IMR-90 (cell line): ENCODE results near the gene B3GAT1. TPM values are rescaled to one million over a fixed set of nuclear protein-coding genes. Genes with fewer than 3 reads are reported as not detected.
A peak's percentile ranks its signal among the peaks of the same experiment; 100 is the strongest.

Source experiments
- ATAC-seq: fragments of 200-7000 bp; cut with Tn5 transposase; 2 replicates; pipeline ENCODE4 v1.9.1; 2020; ENCODE audit warnings: low read depth, mild to moderate bottlenecking, moderate library complexity
- BruUV-seq: library from RNA; stranded (reverse); fragments of 400-500 nt; replicated peaks from 2 replicates; lab custom pipeline; 2021; lab: Mats Ljungman, UMichigan
- CTCF ChIA-PET: fragments of 300-600 bp; formaldehyde crosslinking; extraction: SDS; loops from one replicate; lab custom pipeline; 2021; ENCODE audit warnings: antibody characterized with exemption; lab: Yijun Ruan, JAX
- POLR2A ChIA-PET: fragments of 300-600 bp; sonication (Branson Sonifier 250); formaldehyde crosslinking; loops from one replicate; lab custom pipeline; 2022; ENCODE audit warnings: antibody characterized with exemption; ENCODE audit not compliant: unreplicated experiment; lab: Charles Lee
- DNase-seq: peaks from one replicate; pipeline ENCODE4 v3.0.0; 2013
- H2AFZ ChIP-seq: replicated peaks from 2 replicates; pipeline ENCODE3; 2013; ENCODE audit warnings: low read length, mild to moderate bottlenecking; ENCODE audit not compliant: poor library complexity
- H2AK5ac ChIP-seq: 2 replicates; pipeline ENCODE4 v1.6.1; 2013; ENCODE audit warnings: low read depth, low read length, inconsistent platforms
- H2AK9ac ChIP-seq: replicated peaks from 2 replicates; pipeline ENCODE3; 2013; ENCODE audit warnings: mild to moderate bottlenecking, low read depth, low read length, moderate library complexity; ENCODE audit not compliant: poor library complexity
- H2BK120ac ChIP-seq: 2 replicates; pipeline ENCODE4 v1.6.1; 2013; ENCODE audit warnings: low read depth, low read length, inconsistent platforms
- H2BK15ac ChIP-seq: 3 replicates; pipeline ENCODE4 v1.6.1; 2013; ENCODE audit warnings: low read depth, low read length, inconsistent platforms
- H2BK20ac ChIP-seq: 2 replicates; pipeline ENCODE4 v1.6.1; 2013; ENCODE audit warnings: low read depth, mild to moderate bottlenecking, inconsistent platforms, low read length, moderate library complexity
- H2BK5ac ChIP-seq: 2 replicates; pipeline ENCODE4 v1.6.1; 2013; ENCODE audit warnings: mild to moderate bottlenecking, low read depth, low read length, inconsistent platforms; ENCODE audit not compliant: poor library complexity, severe bottlenecking
- H3K14ac ChIP-seq: replicated peaks from 2 replicates; pipeline ENCODE4 v1.6.1; 2013; ENCODE audit warnings: low read depth, low read length, inconsistent platforms
- H3K18ac ChIP-seq: 2 replicates; pipeline ENCODE4 v1.6.1; 2013; ENCODE audit warnings: low read depth, low read length, control low read depth
- H3K23ac ChIP-seq: 2 replicates; pipeline ENCODE4 v1.6.1; 2013; ENCODE audit warnings: low read depth, low read length, inconsistent platforms
- H3K27ac ChIP-seq: 2 replicates; pipeline ENCODE4 v1.5.1; 2013; ENCODE audit warnings: mild to moderate bottlenecking, control low read depth, low read length; ENCODE audit not compliant: insufficient read depth
- H3K27me3 ChIP-seq: 2 replicates; pipeline ENCODE4 v1.6.1; 2013; ENCODE audit warnings: low read length; ENCODE audit not compliant: control insufficient read depth, insufficient read depth
- H3K36me3 ChIP-seq: 2 replicates; pipeline ENCODE4 v1.6.1; 2013; ENCODE audit warnings: low read length, mixed read lengths; ENCODE audit not compliant: control insufficient read depth, insufficient read depth
- H3K4ac ChIP-seq: 2 replicates; pipeline ENCODE4 v1.6.1; 2013; ENCODE audit warnings: low read depth, low read length, inconsistent platforms
- H3K4me1 ChIP-seq: 2 replicates; pipeline ENCODE4 v1.6.1; 2013; ENCODE audit warnings: low read length, mixed read lengths; ENCODE audit not compliant: control insufficient read depth, insufficient read depth
- H3K4me2 ChIP-seq: 2 replicates; pipeline ENCODE4 v1.6.1; 2013; ENCODE audit warnings: low read depth, mild to moderate bottlenecking, control low read depth, low read length, moderate library complexity
- H3K4me3 ChIP-seq: 2 replicates; pipeline ENCODE4 v1.5.1; 2013; ENCODE audit warnings: low read depth, mild to moderate bottlenecking, control low read depth, low read length, moderate library complexity; ENCODE audit not compliant: insufficient read depth
- H3K56ac ChIP-seq: 2 replicates; pipeline ENCODE4 v1.6.1; 2013; ENCODE audit warnings: low read length, inconsistent platforms; ENCODE audit not compliant: insufficient read depth; ENCODE audit errors: extremely low read depth
- H3K79me1 ChIP-seq, 2 experiments: 2 replicates each; pipeline ENCODE4 v1.6.1; 2013; ENCODE audit warnings: low read length in 2 of 2, inconsistent platforms in 1 of 2, low read depth in 1 of 2
- H3K9ac ChIP-seq: 2 replicates; pipeline ENCODE4 v1.6.1; 2013; ENCODE audit warnings: low read depth, low read length, control low read depth
- H3K9me1 ChIP-seq: 2 replicates; pipeline ENCODE4 v1.6.1; 2013; ENCODE audit warnings: low read length, inconsistent platforms; ENCODE audit not compliant: insufficient read depth
- H3K9me3 ChIP-seq: 2 replicates; pipeline ENCODE4 v1.6.1; 2013; ENCODE audit warnings: low read length; ENCODE audit not compliant: control insufficient read depth, insufficient read depth
- H4K20me1 ChIP-seq: 2 replicates; pipeline ENCODE4 v1.6.1; 2013; ENCODE audit warnings: low read length, inconsistent platforms; ENCODE audit not compliant: insufficient read depth
- H4K5ac ChIP-seq: 2 replicates; pipeline ENCODE4 v1.6.1; 2013; ENCODE audit warnings: mild to moderate bottlenecking, low read depth, low read length, control low read depth
- H4K8ac ChIP-seq, 2 experiments: 2 replicates each; pipeline ENCODE4 v1.6.1; 2013; ENCODE audit warnings: low read depth in 2 of 2, low read length in 2 of 2, control low read depth in 1 of 2, inconsistent platforms in 1 of 2
- H4K91ac ChIP-seq: 2 replicates; pipeline ENCODE4 v1.6.1; 2013; ENCODE audit warnings: low read depth, low read length, inconsistent platforms; ENCODE audit not compliant: insufficient read depth
- BHLHE40 ChIP-seq: fragments of 150-350 bp; IDR thresholded peaks from 2 replicates; pipeline ENCODE4 v1.6.1; 2016; ENCODE audit warnings: mild to moderate bottlenecking, low read depth, low read length
- CHD1 ChIP-seq: IDR thresholded peaks from 2 replicates; pipeline ENCODE4 v1.6.1; 2012; ENCODE audit warnings: low read depth, low read length, improper control_type of control experiment
- FOS ChIP-seq: fragments of 150-350 bp; IDR thresholded peaks from 2 replicates; pipeline ENCODE4 v1.6.1; 2016; ENCODE audit warnings: low read depth, low read length
- NFE2L2 ChIP-seq: fragments of 150-350 bp; IDR thresholded peaks from 2 replicates; pipeline ENCODE4 v1.6.1; 2016; ENCODE audit warnings: low read depth, mild to moderate bottlenecking, low read length
- POLR2A ChIP-seq: IDR thresholded peaks from 2 replicates; pipeline ENCODE4 v1.6.1; 2012; ENCODE audit warnings: mild to moderate bottlenecking, low read depth, low read length
- RCOR1 ChIP-seq: IDR thresholded peaks from 2 replicates; pipeline ENCODE4 v1.6.1; 2012; ENCODE audit warnings: mild to moderate bottlenecking, low read length, improper control_type of control experiment; ENCODE audit not compliant: insufficient replicate concordance
- RFX5 ChIP-seq: IDR thresholded peaks from 2 replicates; pipeline ENCODE4 v1.8.0; 2012; ENCODE audit warnings: low read depth, mild to moderate bottlenecking, low read length, moderate library complexity
- SMC3 ChIP-seq: fragments of 150-350 bp; IDR thresholded peaks from 2 replicates; pipeline ENCODE4 v1.6.1; 2016; ENCODE audit warnings: low read depth, mild to moderate bottlenecking, antibody characterized with exemption, low read length, moderate library complexity
- USF2 ChIP-seq: fragments of 150-350 bp; IDR thresholded peaks from 2 replicates; pipeline ENCODE4 v1.6.1; 2017; ENCODE audit warnings: mild to moderate bottlenecking, antibody characterized with exemption, low read length, low read depth
- WGBS, 2 experiments: methylation state at CpG; one replicate each; pipeline versions ENCODE4 v1.1.5 to v1.1.7; 2013; ENCODE audit warnings: missing lambda C conversion rate in 2 of 2; ENCODE audit not compliant: insufficient read length in 1 of 2; ENCODE audit errors: extremely low coverage in 2 of 2; 5-methylcytosine and 5-hydroxymethylcytosine counted together
- dilution Hi-C: fragments of 300-500 bp; cut with HindIII; formaldehyde crosslinking; loops from one replicate; pipeline ENCODE4 v1.14.3; 2018; ENCODE audit warnings: low sequenced_read_pairs; ENCODE audit not compliant: unreplicated experiment
- in situ Hi-C: fragments of 300-500 bp; cut with MboI; formaldehyde crosslinking; loops from 3 replicates; pipeline ENCODE4 v1.14.3; 2019; ENCODE audit warnings: low sequenced_read_pairs, inconsistent platforms, mixed read lengths
- intact Hi-C: fragments of 100-400 bp; cut with micrococcal nuclease; formaldehyde crosslinking; loops from 2 replicates; pipeline ENCODE4 v1.10.0; 2022
- polyA plus RNA-seq, 3 experiments: library from polyadenylated mRNA; depleted of rRNA; stranded (reverse); fragments of >200 nt; gene quantifications; 2 replicates each; pipeline ENCODE4 v1.2.3, GENCODE V29; 2012; ENCODE audit warnings: low replicate concordance in 1 of 3
- total RNA-seq: library from RNA; depleted of rRNA; stranded (reverse); fragments of >200 nt; gene quantifications from 2 replicates; pipeline ENCODE4 v1.2.3, GENCODE V29; 2012

Gene B3GAT1
- total and polyA plus RNA-seq, 2 of the 4 experiments (the other 2 are of a cell fraction): not detected

DNA sequence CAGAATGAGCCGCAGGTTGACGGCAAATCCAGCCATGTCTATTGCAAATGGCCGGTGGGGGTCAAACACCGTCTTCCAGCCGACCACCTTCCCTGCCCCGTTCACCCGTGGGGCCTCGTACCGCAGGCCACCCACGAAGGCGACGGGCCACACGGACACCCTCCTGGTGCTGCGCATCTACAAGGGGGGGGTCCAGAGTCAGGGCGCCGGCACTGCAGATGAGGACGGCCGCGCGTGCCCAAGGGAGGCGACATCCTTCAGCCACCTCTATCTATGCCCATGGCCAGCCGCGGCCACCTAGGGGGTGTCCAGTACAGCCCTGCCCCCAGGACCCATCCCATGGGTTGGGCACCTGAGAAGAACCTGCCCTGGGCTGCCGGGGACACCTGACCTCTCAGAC is 29.2 kb downstream of the B3GAT1 start:
- Histone ChIP-seq H3K27me3 (no peaks in the 10 kb centered on the region), H3K4me2 (no peak overlapping the region), H3K4ac (no peak overlapping the region), H2BK15ac (no peak overlapping the region), H2BK120ac (no peak overlapping the region), H2BK5ac (no peak overlapping the region), H3K79me1 (no peaks in the 10 kb centered on the region), H3K9me3 (peaks cover 51% of the 10 kb centered on the region), H3K18ac (no peak overlapping the region), H2AFZ (peak overlapping the region; percentile 5), H4K20me1 (no peaks in the 10 kb centered on the region), H3K4me3 (no peak overlapping the region), H3K9me1 (no peaks in the 10 kb centered on the region), H3K36me3 (no peaks in the 10 kb centered on the region), H3K14ac (no peak overlapping the region), H3K4me1 (no peaks in the 10 kb centered on the region), H3K56ac (no peak overlapping the region), H4K8ac (no peak overlapping the region), H3K9ac (no peak overlapping the region), H2AK9ac (no peak overlapping the region), H2BK20ac (no peak overlapping the region), H3K23ac (no peak overlapping the region), H4K91ac (no peak overlapping the region), H2AK5ac (no peak overlapping the region), H4K5ac (no peak overlapping the region), H3K27ac (no peak overlapping the region)
- ChIA-PET POLR2A (no interaction called here), CTCF (no interaction called here)
- TF ChIP-seq CHD1 (no peak), POLR2A (no peak), FOS (no peak), RFX5 (no peak), NFE2L2 (no peak), BHLHE40 (no peak), SMC3 (no peak), USF2 (no peak), RCOR1 (no peak)
- in situ Hi-C loops (no loop called here), intact Hi-C loops (no loop called here), dilution Hi-C loops (no loop called here)
- 99% methylated on average over 12 of the region's 24 CpGs; no CpG with 5 or more reads in 1 of the 2 experiments for WGBS, 2 experiments
- ATAC-seq (no peak), DNase-seq (no peak)
- no TSS peak for BruUV-seq
